ENCODE results near the gene SMARCA4.
"Not testable (repeated sequence)": the region's sequence is repeated elsewhere in the genome, so short reads cannot be mapped to it uniquely, and the experiment has no call there.

SMARCA4 gene

GRCh38 chr19:11098327-11098726 lies 137.5 kb downstream of the SMARCA4 start:
- DNase-seq (ENCODE audit: low read depth in 3 of 3) = no peak

GRCh38 chr19:11098861-11099260 lies 138.0 kb downstream of the SMARCA4 start:
- DNase-seq (ENCODE audit: low read depth in 3 of 3) = no peak

- DNase-seq (ENCODE audit: low read depth in 3 of 3) = no peak
Measured at GRCh38 chr19:11100049-11100448, 139.2 kb downstream of the SMARCA4 start.

- DNase-seq (ENCODE audit: low read depth in 3 of 3) = no peak
Measured at GRCh38 chr19:11101057-11101456, 140.2 kb downstream of the SMARCA4 start.

- DNase-seq (ENCODE audit: low read depth in 3 of 3) = no peak
Measured at GRCh38 chr19:11102944-11103343, 142.1 kb downstream of the SMARCA4 start.

GRCh38 chr19:11103667-11104066 lies 142.8 kb downstream of the SMARCA4 start:
- not testable (repeated sequence) for DNase-seq (ENCODE audit: low read depth in 3 of 3)

- DNase-seq (ENCODE audit: low read depth in 3 of 3) = no peak
Measured at GRCh38 chr19:11105014-11105636, 144.3 kb downstream of the SMARCA4 start.

- no peak for DNase-seq (ENCODE audit: low read depth in 3 of 3)
Measured at GRCh38 chr19:11106477-11106876, 145.6 kb downstream of the SMARCA4 start.

- DNase-seq (ENCODE audit: low read depth in 3 of 3) = no peak
Measured at GRCh38 chr19:11108746-11109145, 147.9 kb downstream of the SMARCA4 start.

GRCh38 chr19:11111117-11111770 lies 150.4 kb downstream of the SMARCA4 start:
- DNase-seq (ENCODE audit: low read depth in 3 of 3) = no peak

GRCh38 chr19:11111771-11112144 lies 150.9 kb downstream of the SMARCA4 start:
- DNase-seq (ENCODE audit: low read depth in 3 of 3) = no peak
